CD4-positive, alpha-beta T cell treated with Interleukin-12 subunit alpha and Interleukin-12 subunit beta, for 1 hour (primary cell): Measurements from ENCODE around the gene GRIK4.

ENCODE experiments used
- DNase-seq: peaks from one replicate; pipeline ENCODE4 v3.0.0-alpha.2; 2020

The GRIK4 gene

DNA sequence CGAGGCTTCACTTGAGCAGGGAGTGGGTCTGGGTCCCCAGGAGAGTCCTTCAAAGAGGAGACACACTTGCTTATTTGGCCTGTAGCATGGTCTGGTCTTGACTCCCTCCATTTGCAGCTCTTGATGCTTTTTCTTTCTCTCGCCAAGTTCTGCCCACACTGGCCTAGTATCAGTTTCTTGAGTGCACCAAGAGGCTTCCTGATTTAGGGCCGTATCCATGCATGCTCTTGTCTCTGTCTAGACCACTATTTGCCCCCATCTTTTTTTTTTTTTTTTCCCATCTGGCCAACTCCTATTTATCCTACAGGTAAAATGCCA, 170.7 kb downstream of the GRIK4 start:
- no peak for DNase-seq

DNA sequence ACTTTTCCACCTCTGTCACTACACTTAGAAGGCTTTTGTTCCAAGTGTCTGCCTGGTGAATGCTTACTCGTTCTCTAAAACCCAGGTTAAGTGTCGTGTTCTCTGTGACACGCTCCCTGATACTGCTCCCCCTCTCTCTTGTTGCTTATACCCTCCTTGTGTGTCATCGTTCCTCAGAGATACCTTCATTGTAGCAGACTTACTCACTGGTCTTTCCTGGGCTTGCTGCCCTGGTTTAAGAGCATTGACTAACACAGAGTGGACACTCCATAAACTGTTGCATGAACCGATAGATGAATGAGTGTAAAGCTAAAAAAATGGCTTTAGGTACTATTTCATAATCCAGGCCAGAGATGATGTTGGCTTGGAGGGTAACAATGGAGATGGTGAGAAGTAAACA, 171.3 kb downstream of the GRIK4 start:
- DNase-seq = no peak

DNA sequence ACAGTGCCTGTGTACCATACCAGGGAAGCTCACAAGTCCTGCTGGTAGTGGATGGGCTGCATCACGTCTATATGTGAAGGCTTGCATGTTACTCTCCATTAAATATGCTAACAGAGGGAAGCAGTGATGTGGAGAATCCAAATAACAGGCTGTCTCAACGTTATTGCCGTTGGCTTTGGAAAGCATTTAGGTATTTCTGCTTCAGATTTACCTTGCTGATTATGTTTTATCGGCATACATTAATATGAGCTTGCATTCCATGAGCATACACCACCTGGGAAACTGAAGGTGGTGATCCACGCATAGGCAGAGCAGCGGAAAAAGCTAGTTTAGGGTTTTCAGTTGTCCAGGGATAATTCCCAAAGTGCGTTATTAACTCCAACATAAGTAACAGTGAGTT, 175.0 kb downstream of the GRIK4 start:
- no peak for DNase-seq

DNA sequence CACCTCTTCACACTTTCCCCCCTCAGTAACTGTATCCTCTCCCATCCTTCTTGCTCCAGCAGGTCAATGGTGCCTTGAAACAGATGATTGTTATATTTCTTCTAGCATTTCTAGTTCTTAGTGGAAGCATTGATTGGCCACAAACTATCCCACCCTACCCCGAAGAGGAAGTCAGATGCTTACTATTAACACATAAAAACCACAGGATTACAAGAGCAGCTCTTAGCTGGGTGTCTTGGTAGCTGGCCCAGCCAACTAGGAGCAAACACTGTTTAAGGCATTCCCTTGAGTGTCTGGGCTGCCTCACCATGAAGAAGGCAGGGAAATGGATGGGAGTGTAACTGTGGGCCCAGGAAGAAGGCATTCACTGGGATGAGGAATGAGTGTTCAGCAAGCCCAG, 176.6 kb downstream of the GRIK4 start:
- no peak for DNase-seq

DNA sequence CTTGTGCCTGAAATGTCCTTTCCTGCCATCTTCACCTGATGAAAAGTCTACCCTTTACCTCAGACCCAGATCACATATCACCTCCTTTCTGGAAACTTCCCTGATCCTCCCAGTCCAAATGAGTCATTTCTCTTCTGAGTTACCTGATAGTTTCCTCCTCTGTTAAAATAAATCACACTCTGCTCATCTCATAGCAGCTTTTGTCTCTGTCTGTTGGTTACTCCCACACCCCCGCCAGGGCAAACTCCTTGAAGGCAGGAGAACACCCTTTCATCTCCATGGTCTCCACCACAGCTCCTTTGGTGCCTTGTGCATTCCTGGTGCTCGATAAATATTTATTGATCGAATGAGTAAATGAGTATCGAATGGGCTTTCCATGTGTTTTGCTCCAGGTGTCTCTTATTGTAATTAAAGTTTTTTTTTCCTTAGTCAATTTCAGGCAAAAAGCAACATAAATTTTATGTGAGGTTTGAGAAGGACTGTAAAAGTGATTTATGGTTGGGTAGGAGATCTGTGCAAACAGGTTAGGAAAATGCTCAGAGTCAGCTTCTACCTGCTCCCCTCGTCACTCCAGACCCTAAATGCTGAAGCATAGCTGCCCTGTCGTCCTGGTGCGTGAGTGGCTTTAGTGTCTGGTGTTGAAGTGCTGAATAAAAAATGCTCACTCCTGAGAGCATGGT, 178.2 kb downstream of the GRIK4 start:
- no peak for DNase-seq

DNA sequence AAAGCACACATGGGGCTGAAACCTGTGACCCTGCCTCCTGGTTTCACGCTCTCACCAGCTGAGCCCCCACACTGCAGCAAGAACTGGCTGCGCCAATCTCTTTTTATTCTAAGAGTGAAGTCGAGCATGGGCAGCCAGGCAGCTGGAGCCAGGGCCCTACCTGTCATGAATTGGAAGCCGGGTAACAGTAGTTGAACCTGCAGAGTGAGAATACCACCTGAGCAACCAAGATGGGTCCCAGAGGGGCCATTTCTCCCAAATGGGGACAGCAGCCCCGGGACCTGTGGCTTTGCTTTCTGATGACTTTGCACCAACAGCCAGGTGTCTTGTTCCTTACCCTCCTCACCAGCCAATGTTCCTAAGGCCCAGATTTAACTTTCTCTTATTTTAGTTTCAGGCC, 178.9 kb downstream of the GRIK4 start:
- no peak for DNase-seq

DNA sequence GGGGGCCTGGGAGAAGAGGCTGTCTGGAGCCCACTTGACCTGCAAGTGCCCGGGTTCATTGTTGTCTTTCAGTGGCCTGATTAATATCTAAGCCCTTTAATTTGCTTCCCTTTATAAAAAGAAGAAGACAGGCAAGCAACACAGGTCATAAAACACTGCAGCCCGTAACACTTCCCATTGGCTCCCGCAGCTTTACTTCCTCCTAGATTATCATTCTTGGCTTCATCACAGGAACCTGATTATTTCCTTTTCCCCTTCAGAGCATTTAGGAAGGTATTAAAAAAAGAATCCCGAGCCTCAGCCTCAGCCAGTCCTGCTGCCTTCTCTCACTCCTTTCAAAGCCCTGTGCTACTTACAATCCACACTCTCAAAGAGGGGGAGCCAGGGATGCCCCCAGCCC, 183.2 kb downstream of the GRIK4 start:
- no peak for DNase-seq

DNA sequence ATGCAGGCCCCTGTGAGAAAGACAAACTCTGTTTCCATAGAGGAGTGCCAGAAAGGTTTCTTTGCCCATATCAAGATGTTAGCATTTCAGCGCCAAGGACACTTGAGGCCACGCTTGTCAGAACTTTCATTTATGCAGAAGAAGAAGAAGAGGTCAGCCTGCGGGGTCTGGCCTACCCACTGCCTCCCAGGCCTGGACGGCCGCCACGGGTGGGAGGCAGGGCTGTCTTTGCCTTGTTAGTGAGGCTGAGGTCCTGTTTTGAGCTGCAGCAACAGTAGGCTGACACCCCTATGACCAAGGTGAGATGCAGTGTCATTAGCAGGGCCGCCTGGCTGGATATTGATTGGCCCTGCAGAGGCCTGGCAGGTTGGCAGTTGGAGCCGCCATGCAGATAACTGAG, 183.9 kb downstream of the GRIK4 start:
- no peak for DNase-seq

DNA sequence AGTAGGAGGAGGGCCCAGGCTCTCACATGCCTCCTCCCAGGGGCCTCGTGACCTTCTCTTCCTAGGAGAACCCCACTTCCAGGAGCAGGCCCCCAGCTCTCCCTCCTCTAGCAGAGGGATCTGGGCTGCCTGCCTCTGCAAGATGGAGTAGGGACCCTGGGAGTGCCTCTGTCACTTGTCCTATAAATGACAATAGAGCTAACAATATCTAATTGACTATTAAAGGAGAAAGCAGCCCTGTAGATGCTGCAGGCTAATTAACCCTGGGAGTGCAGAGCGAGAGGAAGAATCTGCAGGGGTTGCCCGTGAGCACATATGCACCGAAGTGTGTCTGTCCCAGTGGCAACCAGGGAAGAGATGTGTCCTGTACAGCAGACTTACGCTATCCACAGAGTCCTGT, 184.4 kb downstream of the GRIK4 start:
- no peak for DNase-seq

DNA sequence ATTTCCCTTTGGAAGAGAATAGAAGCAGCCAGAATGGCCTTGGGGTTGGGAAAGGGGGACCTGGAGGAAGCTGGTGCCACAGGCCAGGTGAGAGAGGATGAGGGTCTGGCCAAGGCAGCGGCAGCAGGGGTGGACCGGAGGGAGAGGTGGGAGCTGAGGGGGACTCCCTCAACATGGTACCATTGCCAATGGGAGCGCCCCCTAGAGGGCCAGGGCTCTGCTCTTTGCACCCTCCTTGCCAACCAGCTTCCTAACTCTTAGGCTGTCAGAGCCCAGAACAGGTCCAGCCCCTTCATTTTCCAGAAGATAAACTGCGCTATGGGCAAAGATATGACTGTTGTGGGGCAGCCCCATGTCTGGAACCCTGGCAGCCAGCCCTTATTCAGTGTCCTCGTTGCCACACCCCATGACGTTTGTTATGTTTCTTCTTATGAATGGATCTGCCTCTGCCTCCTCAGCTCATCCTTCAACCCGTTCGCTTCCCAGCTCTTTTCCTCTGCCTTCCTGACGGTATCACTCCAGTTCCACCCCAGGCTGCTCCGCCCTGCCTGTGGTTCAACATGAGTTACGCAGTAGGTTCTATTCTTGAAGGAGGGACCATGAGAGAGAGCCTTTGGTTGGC, 185.2 kb downstream of the GRIK4 start:
- no peak for DNase-seq

DNA sequence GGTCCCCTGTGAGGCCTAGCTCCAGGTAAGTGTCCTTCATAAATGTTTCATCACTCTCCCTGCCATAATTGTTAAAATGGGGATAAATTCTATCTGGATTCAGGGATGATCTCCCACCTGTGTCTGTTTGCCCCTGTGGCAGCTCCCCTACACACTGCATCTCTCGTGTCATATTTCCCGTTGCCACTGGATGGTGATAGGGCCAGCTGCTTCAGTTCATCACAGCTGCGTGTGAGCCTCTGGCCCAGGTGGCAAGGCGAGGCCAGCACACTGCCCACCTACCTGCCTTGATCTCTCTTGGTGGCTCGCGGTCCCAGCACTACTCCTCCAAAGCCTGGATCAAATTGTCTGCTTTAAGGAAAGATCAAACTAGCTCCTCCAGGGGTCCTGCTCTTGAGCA, 187.4 kb downstream of the GRIK4 start:
- no peak for DNase-seq

DNA sequence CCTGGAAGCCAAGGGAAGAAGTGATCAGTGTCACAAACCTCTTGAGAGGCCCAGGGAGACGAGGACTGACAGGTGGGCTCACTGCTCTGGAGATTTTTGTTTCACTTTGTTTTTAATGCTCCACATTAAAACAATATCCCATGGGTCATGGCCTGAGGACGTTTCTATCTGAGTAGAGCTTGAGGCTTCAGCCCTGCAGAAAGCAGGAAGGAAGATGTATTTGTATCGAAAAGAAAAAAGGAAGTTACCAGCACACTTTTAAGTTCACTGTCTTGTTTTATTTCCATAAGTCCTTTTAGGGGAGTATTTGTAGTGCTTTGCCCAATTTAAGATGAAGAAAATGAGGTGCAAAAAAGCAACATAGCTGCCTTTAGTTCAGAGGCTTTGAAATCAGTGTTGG, 191.1 kb downstream of the GRIK4 start:
- DNase-seq = no peak

DNA sequence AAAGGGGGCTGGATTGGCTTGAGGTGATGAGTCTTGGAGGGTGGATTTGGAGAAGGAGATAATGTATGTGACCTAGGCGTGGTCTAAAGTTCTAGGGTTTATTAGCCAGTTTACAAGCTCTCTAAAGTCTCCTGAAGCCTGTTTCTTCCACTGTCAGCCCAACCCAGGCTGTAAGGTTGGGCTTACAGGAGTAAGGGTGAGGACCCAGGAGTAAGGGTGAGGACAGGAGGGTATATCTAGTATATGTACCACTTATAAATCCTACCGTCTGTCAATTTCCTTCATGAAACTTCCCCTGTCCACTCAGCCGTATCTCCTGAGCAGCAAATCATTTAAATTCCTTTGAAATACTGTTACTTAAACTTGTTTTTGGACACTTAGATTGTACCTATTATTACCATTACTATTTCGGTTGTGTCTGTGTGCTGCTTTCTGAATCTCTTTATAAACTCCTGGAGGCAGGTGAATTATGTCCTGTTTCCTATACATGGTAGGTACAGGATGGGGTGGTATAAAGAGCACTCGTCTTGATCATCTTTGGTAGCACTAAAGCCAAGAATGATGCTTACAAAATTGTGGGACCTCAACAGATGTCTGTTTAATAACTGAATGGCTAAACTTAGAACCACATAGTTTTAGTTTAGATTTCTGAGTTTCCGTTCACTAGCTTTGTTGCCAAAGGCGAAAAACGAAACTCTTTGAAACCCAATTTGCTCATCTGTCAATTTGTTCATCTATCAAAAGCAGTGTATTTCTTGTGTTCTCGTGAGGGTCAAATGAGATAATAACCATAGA, 192.0 kb downstream of the GRIK4 start:
- no peak for DNase-seq

DNA sequence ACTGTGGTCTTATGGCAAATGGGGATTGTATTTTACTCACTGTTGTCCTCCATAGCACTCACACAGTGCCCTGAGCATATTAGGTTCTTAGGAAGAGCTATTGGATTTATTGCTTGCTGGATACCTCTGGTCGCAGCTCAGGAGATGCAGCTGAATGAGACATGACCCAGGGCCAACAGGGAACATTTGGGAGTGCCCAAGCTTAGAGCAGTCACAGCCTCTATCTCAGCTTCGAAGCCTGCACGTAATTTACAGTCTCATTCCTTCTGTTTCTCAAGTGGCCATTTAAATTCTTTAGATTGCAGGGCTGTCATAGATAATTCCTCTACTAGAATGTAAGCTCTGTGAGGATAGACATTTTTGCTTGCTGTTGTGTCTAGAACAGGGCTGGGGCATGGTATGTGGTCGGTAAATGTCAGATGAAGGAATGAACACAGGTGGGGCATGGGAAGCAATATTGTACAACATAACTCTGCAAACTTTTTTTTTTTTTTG, 192.8 kb downstream of the GRIK4 start:
- no peak for DNase-seq

DNA sequence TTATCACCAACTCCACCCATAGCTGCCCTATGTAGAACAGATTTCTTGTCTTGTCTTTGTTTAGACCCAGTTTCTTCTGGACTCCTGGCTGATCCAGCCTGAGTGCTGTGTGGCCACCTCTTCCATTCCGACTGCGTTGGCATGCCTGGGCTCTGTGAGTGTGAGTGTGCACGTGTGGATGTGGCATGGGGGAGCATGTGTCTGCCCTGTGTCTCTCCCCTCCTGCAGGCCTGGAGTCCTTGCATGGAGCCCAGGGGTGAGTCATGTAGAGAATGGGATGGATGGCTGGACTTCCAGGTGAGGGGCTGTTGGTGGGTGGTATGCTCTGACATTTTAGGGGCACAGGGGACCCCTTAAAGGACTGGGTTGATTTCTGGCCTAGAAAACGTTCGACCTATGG, 194.7 kb downstream of the GRIK4 start:
- DNase-seq = no peak

DNA sequence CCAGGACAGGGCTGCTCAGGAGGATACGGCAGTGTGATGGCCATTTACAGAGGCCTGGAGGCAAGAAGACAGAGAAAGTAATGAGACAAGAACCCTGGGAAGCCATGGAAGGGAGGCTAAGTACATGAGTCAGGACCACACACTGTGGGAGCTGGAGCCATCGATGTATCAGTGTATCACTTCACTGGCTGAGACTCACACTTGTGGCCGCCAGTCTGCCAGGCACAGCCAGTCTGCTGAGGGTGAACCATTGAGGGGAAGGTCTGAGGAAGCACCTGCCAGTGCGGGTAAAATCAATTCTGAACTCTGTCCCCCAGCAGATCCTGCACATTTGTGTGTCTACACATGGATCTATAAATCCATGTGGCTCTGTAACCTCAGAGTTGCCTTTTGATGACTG, 195.6 kb downstream of the GRIK4 start:
- no peak for DNase-seq

DNA sequence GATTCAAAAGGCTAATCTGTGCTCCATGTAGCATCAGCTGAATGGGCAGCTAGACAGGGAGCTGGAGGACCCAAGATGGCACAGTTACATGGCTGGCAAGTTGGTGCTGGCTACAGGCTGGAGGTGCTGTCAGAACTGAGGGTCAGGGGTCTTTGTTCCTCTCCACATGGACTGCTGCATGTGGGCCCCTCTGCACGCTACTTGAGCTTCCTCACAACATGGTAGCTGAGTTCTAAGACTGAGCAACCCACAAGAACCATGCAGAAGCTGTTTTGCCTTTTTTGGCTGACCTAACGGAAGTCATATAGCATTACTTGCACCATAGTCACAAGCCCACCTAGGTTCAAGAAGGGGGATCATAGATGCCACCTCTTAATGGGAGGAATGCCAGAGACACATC, 196.1 kb downstream of the GRIK4 start:
- no peak for DNase-seq

DNA sequence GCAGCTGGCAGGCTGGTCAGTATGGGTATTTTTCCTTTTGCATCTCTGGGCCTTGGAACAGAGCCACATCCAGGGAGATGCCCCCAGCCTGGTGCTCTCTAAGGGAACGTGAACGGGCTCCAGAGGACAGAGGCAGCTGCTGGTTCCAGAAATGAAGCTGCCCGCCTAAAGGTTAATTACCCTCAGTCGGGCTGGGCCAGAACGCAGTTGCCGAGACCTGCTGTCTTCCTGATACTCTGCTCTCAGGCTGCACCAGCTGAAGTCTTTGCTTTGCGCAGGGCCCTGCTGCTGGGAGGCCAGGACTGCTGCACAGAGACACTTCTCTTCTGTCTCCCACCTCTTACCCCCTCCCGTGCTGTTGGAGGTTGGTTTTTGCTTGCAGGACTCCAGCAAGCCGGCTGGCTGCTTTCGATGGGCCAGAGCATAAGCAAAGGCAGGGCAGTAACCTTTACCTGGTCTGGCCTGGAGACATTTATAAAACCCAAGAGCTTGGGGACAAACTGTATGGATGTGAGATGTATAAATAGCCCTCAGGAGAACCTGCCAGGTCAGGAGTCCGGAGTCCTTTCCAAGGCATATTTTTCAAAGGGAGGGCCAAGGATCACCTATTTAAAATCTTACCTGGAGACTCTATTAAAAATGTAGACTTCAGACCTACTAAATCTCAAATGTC, 197.1 kb downstream of the GRIK4 start:
- DNase-seq = no peak

DNA sequence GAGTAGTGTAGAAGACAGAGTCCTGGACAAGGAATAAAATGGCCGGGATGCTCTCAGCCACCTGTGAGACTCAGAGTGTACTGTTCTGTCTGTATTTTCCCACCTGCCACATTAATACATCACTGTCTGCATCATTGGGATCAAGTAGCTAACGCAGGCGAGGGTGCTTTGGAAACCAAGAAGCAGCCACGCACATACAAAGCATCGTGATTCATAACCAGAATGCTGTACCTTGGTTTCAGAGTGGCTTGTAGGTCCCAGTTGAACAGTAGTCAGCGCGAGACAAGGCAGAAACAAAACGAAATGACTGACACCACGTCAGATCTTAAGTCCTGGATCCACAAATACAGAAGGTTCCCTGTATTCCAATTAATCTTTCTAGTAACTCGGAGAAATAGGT, 198.3 kb downstream of the GRIK4 start:
- DNase-seq = no peak

DNA sequence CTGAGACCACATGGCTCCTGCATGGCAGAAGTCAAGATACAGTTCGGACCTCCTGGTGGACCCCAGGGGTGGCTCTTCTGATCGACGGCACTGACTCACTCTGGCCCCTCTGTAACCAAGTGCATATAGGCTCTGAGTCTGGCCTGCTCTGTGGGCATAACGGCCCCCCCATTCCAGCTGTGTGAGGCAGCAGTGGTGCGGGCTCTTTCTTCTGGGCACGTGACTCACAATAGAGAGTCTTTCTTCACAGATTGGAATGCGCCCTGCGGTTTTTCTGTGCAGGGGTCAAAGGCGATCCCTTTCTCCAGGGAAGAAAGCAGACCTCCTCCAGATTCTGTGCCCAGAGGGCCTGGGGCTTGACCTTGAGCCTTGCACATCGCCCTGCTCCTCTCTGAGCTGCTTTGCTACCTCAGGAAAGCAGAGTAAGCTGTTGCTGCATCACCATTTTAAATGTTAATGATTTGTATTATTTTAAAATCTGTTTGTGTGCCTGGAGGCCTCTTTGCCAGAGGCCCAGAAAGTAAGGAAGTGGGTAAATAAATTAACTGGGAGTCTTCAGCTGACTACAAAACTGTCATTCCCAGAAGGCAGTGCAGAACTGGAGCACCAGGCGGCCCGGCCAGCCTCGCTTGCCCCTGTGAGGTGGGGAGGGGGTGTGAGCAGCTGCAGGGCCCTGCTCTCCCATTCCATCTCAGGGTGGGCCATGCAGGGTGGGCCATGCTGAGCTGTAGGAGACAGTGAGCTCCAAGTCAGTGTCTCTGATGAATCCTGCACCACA, 199.0 kb downstream of the GRIK4 start:
- no peak for DNase-seq

DNA sequence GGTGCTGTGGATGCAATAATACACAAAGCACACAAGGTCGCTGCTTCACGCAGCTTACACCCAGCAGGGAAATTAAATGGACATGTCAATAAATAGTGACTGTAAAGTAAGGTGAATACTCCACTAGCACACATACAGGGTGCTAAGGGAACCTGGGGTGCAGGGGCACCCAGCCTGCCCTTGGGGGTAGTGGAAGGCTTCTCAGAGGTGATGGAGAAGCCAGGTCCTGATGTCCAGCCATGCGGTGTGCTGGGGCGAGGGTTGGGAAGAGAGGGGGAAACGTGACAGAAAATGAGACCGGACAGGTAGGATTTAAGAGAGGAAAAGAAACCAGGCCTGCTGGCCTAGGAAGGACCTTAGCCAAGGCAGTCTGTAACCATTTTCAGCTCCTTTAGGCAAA, 200.5 kb downstream of the GRIK4 start:
- no peak for DNase-seq

DNA sequence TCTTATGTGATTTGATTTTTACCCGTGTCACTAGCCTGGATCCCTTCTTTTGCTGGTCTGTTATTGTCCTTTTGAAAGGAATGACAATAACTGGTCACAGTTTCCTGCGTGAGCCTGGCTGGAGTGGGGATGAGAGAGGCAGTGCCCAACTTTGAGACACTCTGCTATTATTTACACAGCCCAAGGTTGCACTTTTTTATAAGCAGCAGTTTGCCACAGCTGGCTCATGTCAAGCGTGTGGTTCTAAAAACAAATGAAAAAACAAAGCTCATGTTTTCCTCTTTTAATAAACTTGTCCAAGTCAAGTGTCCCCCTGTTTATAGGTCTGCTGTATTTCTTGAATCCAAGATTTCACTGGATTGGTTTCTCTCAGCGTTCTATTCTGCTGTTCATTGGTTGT, 201.3 kb downstream of the GRIK4 start:
- DNase-seq = no peak

DNA sequence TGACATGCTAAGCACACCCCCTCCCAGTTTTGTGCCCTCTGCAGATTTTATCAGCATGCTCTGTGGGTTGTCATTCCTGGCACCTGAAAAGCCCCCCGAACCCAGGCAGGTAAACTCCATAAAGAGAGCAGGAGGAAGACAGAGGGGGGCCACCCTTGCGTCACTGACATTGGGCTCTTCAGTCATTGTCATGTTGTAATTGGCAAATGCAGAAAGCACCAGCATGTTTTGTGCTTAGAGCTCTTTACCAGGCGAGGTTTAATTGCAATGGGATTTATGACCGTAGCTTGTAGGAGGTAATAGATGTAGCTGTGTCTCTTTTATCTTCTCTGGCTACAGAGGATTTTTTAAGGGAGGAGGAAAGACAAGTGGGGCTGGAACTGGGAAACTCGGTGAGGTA, 201.7 kb downstream of the GRIK4 start:
- no peak for DNase-seq
